Loucy (cell line): Measurements from ENCODE around the gene CCDC107.

Experiments
- H2AFZ ChIP-seq: fragments of 200-600 bp; sonication (generic); 2 replicates; pipeline ENCODE4 v1.6.0; 2016; ENCODE audit warnings: antibody characterized with exemption, mild to moderate bottlenecking, low read length, moderate library complexity
- H3F3A ChIP-seq: fragments of 200-600 bp; 2 replicates; pipeline ENCODE4 v1.6.0; 2016; ENCODE audit warnings: antibody characterized with exemption, low read depth, mild to moderate bottlenecking
- H3K27me3 ChIP-seq: fragments of 200-600 bp; sonication (generic); 2 replicates; pipeline ENCODE4 v1.6.1; 2014; ENCODE audit warnings: low read length, mild to moderate bottlenecking; ENCODE audit not compliant: insufficient read depth, poor library complexity, severe bottlenecking
- H3K36me3 ChIP-seq: fragments of 200-600 bp; sonication (generic); 2 replicates; pipeline ENCODE4 v1.6.1; 2016; ENCODE audit warnings: low read length; ENCODE audit not compliant: insufficient read depth
- H3K4me1 ChIP-seq: fragments of 200-600 bp; sonication (generic); 2 replicates; pipeline ENCODE4 v1.5.1; 2014; ENCODE audit warnings: low read length, mild to moderate bottlenecking; ENCODE audit not compliant: insufficient read depth, poor library complexity, severe bottlenecking
- H3K4me2 ChIP-seq: fragments of 200-600 bp; sonication (generic); 2 replicates; pipeline ENCODE4 v1.6.0; 2014; ENCODE audit warnings: antibody characterized with exemption, low read length, low read depth, mild to moderate bottlenecking; ENCODE audit not compliant: poor library complexity, severe bottlenecking
- H3K4me3 ChIP-seq: fragments of 200-600 bp; sonication (generic); 2 replicates; pipeline ENCODE4 v1.5.1; 2014; ENCODE audit warnings: low read length, mild to moderate bottlenecking, mixed read lengths; ENCODE audit not compliant: poor library complexity, severe bottlenecking
- H3K79me2 ChIP-seq: fragments of 200-600 bp; sonication (generic); 2 replicates; pipeline ENCODE4 v1.6.1; 2014; ENCODE audit warnings: low read length; ENCODE audit not compliant: insufficient read depth
- H3K9ac ChIP-seq: fragments of 200-600 bp; sonication (generic); 2 replicates; pipeline ENCODE4 v1.6.0; 2014; ENCODE audit warnings: mild to moderate bottlenecking, low read depth, low read length, moderate library complexity; ENCODE audit not compliant: poor library complexity, severe bottlenecking
- H3K9me2 ChIP-seq: fragments of 200-600 bp; sonication (generic); replicated peaks from 2 replicates; pipeline ENCODE4 v1.6.1; 2016; ENCODE audit warnings: low read depth, low read length, mixed read lengths
- H3K9me3 ChIP-seq: fragments of 200-600 bp; sonication (generic); 2 replicates; pipeline ENCODE4 v1.6.1; 2014; ENCODE audit warnings: mild to moderate bottlenecking, antibody characterized with exemption, low read length, low read depth; ENCODE audit not compliant: insufficient read depth
- H4K20me1 ChIP-seq: fragments of 200-600 bp; sonication (generic); 2 replicates; pipeline ENCODE4 v1.6.0; 2014; ENCODE audit warnings: antibody characterized with exemption, low read length, mild to moderate bottlenecking; ENCODE audit not compliant: insufficient read depth, poor library complexity, severe bottlenecking
- CTCF ChIP-seq: fragments of 200-600 bp; sonication (generic); conservative IDR thresholded peaks from 2 replicates; pipeline ENCODE4 v1.5.1; 2014; ENCODE audit warnings: mild to moderate bottlenecking, antibody characterized with exemption, low read length
- EZH2phosphoT487 ChIP-seq: fragments of 200-600 bp; IDR thresholded peaks from 2 replicates; pipeline ENCODE4 v1.6.1; 2018; ENCODE audit warnings: antibody characterized with exemption, mild to moderate bottlenecking, moderate library complexity, borderline replicate concordance

Gene CCDC107

GRCh38 chr9:35700942-35701341 is 42.9 kb downstream of the CCDC107 start:
- TF ChIP-seq EZH2phosphoT487 (no peak), CTCF (no peak)
- H3K9ac ChIP-seq: no peak overlapping the region
- peaks cover 92% of the 10 kb centered on the region for H3K36me3 ChIP-seq
- no peaks in the 10 kb centered on the region for H3K9me2 ChIP-seq
- H2AFZ ChIP-seq: no peak overlapping the region
- H3K27me3 ChIP-seq: no peaks in the 10 kb centered on the region
- no peaks in the 10 kb centered on the region for H3K9me3 ChIP-seq
- H3K4me2 ChIP-seq: no peak overlapping the region
- no peaks in the 10 kb centered on the region for H3K79me2 ChIP-seq
- peaks cover 5% of the 10 kb centered on the region for H4K20me1 ChIP-seq
- H3K4me3 ChIP-seq: no peak overlapping the region
- no peaks in the 10 kb centered on the region for H3F3A ChIP-seq
- H3K4me1 ChIP-seq: no peaks in the 10 kb centered on the region

DNA sequence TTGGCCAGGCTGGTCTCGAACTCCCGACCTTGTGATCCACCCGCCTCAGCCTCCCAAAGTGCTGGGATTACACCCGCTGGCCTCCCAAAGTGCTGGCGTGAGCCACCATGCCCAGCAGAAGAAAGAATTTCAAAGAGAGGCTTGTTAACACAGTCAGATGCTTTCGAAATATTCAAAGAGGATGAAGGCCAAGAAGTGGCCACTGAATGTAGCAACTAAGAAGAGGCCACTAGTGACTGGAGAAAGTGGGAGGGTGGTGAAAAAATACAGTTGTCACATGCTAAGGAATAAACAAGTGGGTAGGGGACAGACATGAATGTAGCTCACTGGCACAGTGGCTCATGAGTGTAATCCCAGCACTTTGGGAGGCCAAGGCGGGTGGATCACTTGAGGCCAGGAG is 44.6 kb downstream of the CCDC107 start:
- no peaks in the 10 kb centered on the region for H3K4me1 ChIP-seq
- H3K27me3 ChIP-seq: no peaks in the 10 kb centered on the region
- H3K9me2 ChIP-seq: no peaks in the 10 kb centered on the region
- no peak overlapping the region for H3K4me2 ChIP-seq
- no peaks in the 10 kb centered on the region for H3K9me3 ChIP-seq
- H4K20me1 ChIP-seq: peaks cover 5% of the 10 kb centered on the region
- no peak overlapping the region for H3K9ac ChIP-seq
- TF ChIP-seq EZH2phosphoT487: no peak
- H3F3A ChIP-seq: no peaks in the 10 kb centered on the region
- no peaks in the 10 kb centered on the region for H3K79me2 ChIP-seq
- no peak overlapping the region for H3K4me3 ChIP-seq
- H3K36me3 ChIP-seq: peaks cover 98% of the 10 kb centered on the region
- H2AFZ ChIP-seq: no peak overlapping the region

DNA sequence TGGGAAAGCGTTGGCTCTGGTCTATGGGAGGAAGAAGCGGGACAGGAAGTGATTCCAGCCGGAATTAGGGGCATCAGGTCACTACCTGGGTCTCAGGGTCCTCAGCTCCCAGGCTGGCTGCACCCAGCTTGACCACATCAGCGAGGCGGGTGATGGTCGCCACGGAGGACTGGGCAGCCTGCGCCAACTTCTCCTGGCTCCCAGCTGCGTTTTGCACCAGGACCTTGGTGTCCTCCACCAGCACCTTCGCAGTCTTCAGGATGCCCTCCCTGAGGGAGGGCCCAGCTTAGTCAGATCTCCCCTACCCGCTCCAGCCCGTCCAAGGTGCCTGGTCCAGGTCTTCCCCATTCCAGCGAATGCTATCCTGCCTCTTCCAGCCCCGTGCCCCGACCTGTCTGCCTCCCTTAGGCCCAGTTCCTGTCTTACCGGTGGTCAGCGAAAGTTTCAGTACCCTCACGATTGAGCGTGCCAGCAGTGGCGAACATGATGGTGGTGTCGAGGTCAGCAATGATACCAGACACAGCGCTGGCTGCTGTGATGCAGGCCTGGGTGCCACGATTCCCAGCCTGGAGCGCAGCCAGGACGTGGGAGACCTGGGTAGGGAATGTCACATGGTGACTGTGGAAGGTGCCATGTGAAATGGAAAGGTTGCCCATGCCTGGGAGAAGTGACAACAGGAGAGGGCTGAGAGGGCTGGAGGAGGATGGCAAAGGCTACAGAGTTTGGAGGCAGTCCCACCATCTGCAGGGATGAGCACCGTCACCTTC is 46.0 kb downstream of the CCDC107 start:
- Histone ChIP-seq H3F3A (no peaks in the 10 kb centered on the region), H2AFZ (no peak overlapping the region), H3K9ac (no peak overlapping the region), H3K9me2 (no peaks in the 10 kb centered on the region), H3K36me3 (peaks cover 98% of the 10 kb centered on the region), H3K4me1 (no peaks in the 10 kb centered on the region), H3K27me3 (no peaks in the 10 kb centered on the region), H3K9me3 (no peaks in the 10 kb centered on the region), H3K4me3 (no peak overlapping the region), H3K4me2 (no peak overlapping the region), H3K79me2 (no peaks in the 10 kb centered on the region), H4K20me1 (peaks cover 5% of the 10 kb centered on the region)
- TF ChIP-seq EZH2phosphoT487: no peak
- TF ChIP-seq CTCF: no peak

GRCh38 chr9:35705372-35705771 is 47.3 kb downstream of the CCDC107 start:
- H3K79me2 ChIP-seq: no peaks in the 10 kb centered on the region
- H3K4me3 ChIP-seq: no peak overlapping the region
- H3K4me2 ChIP-seq: no peak overlapping the region
- no peaks in the 10 kb centered on the region for H3K9me2 ChIP-seq
- no peaks in the 10 kb centered on the region for H3F3A ChIP-seq
- H3K27me3 ChIP-seq: no peaks in the 10 kb centered on the region
- peaks cover 93% of the 10 kb centered on the region for H3K36me3 ChIP-seq
- no peak for TF ChIP-seq EZH2phosphoT487
- TF ChIP-seq CTCF: no peak
- H3K9ac ChIP-seq: no peak overlapping the region
- H2AFZ ChIP-seq: no peak overlapping the region
- no peaks in the 10 kb centered on the region for H3K4me1 ChIP-seq
- H4K20me1 ChIP-seq: peaks cover 5% of the 10 kb centered on the region
- no peaks in the 10 kb centered on the region for H3K9me3 ChIP-seq
